Thoracic aorta (tissue), 2 donors: ENCODE measurements around the gene ZNF165. TPM values are rescaled to one million over a fixed set of nuclear protein-coding genes. Genes with fewer than 3 reads are reported as not detected.

ENCODE experiments used
- ATAC-seq: fragments of 150-250 bp; one replicate; pipeline ENCODE4 v1.8.0; 2017; ENCODE audit warnings: low read depth; ENCODE audit not compliant: insufficient number of reproducible peaks, low FRiP score
- DNase-seq: peaks from one replicate; pipeline ENCODE4 v3.0.0-alpha.2; 2020; ENCODE audit warnings: low spot score
- H3K27ac ChIP-seq, 2 donors: fragments of 200-600 bp; sonication (generic); 1 replicate in 1 of 2; 2 replicates in 1 of 2; pipeline ENCODE4 v1.5.1; 2016; ENCODE audit warnings: mild to moderate bottlenecking in 2 of 2, moderate library complexity in 2 of 2
- H3K27me3 ChIP-seq: fragments of 200-600 bp; sonication (generic); replicated peaks from 2 replicates; pipeline ENCODE4 v1.6.0; 2016; ENCODE audit warnings: mild to moderate bottlenecking; ENCODE audit not compliant: insufficient read depth
- H3K36me3 ChIP-seq: fragments of 200-600 bp; sonication (generic); one replicate; pipeline ENCODE4 v1.5.1; 2016
- H3K4me1 ChIP-seq, 2 donors: fragments of 200-600 bp; sonication (generic); 1 replicate in 1 of 2; 2 replicates in 1 of 2; pipeline versions ENCODE4 v1.5.1 to v1.6.0; 2016; ENCODE audit warnings: low read depth in 2 of 2, mild to moderate bottlenecking in 1 of 2; ENCODE audit not compliant: control insufficient read depth in 1 of 2
- H3K4me3 ChIP-seq: fragments of 200-600 bp; sonication (generic); 2 replicates; pipeline ENCODE4 v1.5.1; 2016; ENCODE audit warnings: mild to moderate bottlenecking
- H3K9me3 ChIP-seq: fragments of 200-600 bp; sonication (generic); 2 replicates; pipeline ENCODE4 v1.5.1; 2016
- CTCF ChIP-seq: fragments of 200-600 bp; sonication (generic); IDR thresholded peaks from one replicate; pipeline ENCODE4 v1.5.1; 2019; ENCODE audit warnings: antibody characterized with exemption
- total RNA-seq, 2 donors: library from RNA; depleted of rRNA; stranded (reverse); fragments of >200 nt; gene quantifications; one replicate each; pipeline versions ENCODE4 v1.1.0 to v1.2.3, GENCODE V29; 2016

The ZNF165 gene
- total RNA-seq, 2 donors from 2014 or later = 0.56 TPM; not detected in 1

- no peaks in the 10 kb centered on the region for H3K9me3 ChIP-seq
These were observed 27.1 kb downstream of the ZNF165 start for GRCh38 chr6:28107506-28107905.

GRCh38 chr6:28111964-28112363, 31.6 kb downstream of the ZNF165 start:
- H3K9me3 ChIP-seq = no peaks in the 10 kb centered on the region
- no peak for ATAC-seq
- TF ChIP-seq CTCF = no peak
- H3K4me1 ChIP-seq = no peaks in the 10 kb centered on the region
- H3K27ac ChIP-seq = no peak overlapping the region
- H3K27me3 ChIP-seq = no peaks in the 10 kb centered on the region
- H3K36me3 ChIP-seq = peaks cover 3% of the 10 kb centered on the region
- DNase-seq = no peak
- no peak overlapping the region for H3K4me3 ChIP-seq

More at GRCh38 chr6:28107506-28107905, 27.1 kb downstream of the ZNF165 start:
- Histone ChIP-seq H3K4me3 (no peak overlapping the region), H3K4me1 (peaks cover 0 to 5% of the 10 kb centered on the region in 2 donors), H3K27ac (no peak overlapping the region), H3K36me3 (no peaks in the 10 kb centered on the region), H3K27me3 (no peaks in the 10 kb centered on the region)
- no peak for TF ChIP-seq CTCF
- ATAC-seq = no peak
- no peak for DNase-seq

GRCh38 chr6:28115799-28116198, 35.4 kb downstream of the ZNF165 start:
- Histone ChIP-seq H3K36me3 (peaks cover 7% of the 10 kb centered on the region), H3K27me3 (no peaks in the 10 kb centered on the region), H3K27ac (no peak overlapping the region), H3K4me3 (no peak overlapping the region), H3K9me3 (no peaks in the 10 kb centered on the region), H3K4me1 (no peaks in the 10 kb centered on the region)
- ATAC-seq (no peak), DNase-seq (no peak)
- no peak for TF ChIP-seq CTCF

- peaks cover 7% of the 10 kb centered on the region for H3K36me3 ChIP-seq
- DNase-seq = no peak
- no peak for ATAC-seq
- H3K4me1 ChIP-seq = no peaks in the 10 kb centered on the region
- TF ChIP-seq CTCF = no peak
- H3K27me3 ChIP-seq = no peaks in the 10 kb centered on the region
- H3K27ac ChIP-seq = no peak overlapping the region
- no peak overlapping the region for H3K4me3 ChIP-seq
- H3K9me3 ChIP-seq = no peaks in the 10 kb centered on the region
These were observed 37.1 kb downstream of the ZNF165 start for GRCh38 chr6:28117386-28118050.

- Histone ChIP-seq H3K9me3 (no peaks in the 10 kb centered on the region), H3K27ac (no peak overlapping the region), H3K27me3 (no peaks in the 10 kb centered on the region), H3K4me1 (no peaks in the 10 kb centered on the region), H3K36me3 (peaks cover 7% of the 10 kb centered on the region), H3K4me3 (no peak overlapping the region)
- no peak for ATAC-seq
- no peak for DNase-seq
- TF ChIP-seq CTCF = no peak
These were observed 37.8 kb downstream of the ZNF165 start for GRCh38 chr6:28118217-28118616.
